ENCODE data around the gene CLCN7. TPM values are rescaled to one million over a fixed set of nuclear protein-coding genes. Genes with fewer than 3 reads are reported as not detected.

The CLCN7 gene
- total RNA-seq, 1 donor from 2014 or later = 116 TPM

GRCh38 chr16:1505073-1505844 is 30.4 kb upstream of the CLCN7 start:
- H3K27me3 ChIP-seq (ENCODE audit: control insufficient read depth, insufficient read depth, low read length) = no peaks in the 10 kb centered on the region
- no peak for TF ChIP-seq CTCF (IDR thresholded peaks at IDR 0.05; ENCODE audit: insufficient read depth, low read length, poor library complexity, severe bottlenecking)
- H3K4me3 ChIP-seq (ENCODE audit: low read depth, low read length) = no peak overlapping the region
- no peak for DNase-seq (ENCODE audit: low read depth)
- H3K36me3 ChIP-seq (ENCODE audit: control insufficient read depth, insufficient read depth, low read length) = peaks cover 1% of the 10 kb centered on the region

- H3K36me3 ChIP-seq (ENCODE audit: control insufficient read depth, insufficient read depth, low read length) = peaks cover 1% of the 10 kb centered on the region
- no peak overlapping the region for H3K4me3 ChIP-seq (ENCODE audit: low read depth, low read length)
These were observed 28.5 kb upstream of the CLCN7 start for GRCh38 chr16:1503110-1503955.

GRCh38 chr16:1502092-1503004 is 27.5 kb upstream of the CLCN7 start:
- Histone ChIP-seq H3K4me3 (ENCODE audit: low read depth, low read length) (no peak overlapping the region), H3K27me3 (ENCODE audit: control insufficient read depth, insufficient read depth, low read length) (no peaks in the 10 kb centered on the region), H3K36me3 (ENCODE audit: control insufficient read depth, insufficient read depth, low read length) (peaks cover 1% of the 10 kb centered on the region)
- no peak for TF ChIP-seq CTCF (IDR thresholded peaks at IDR 0.05; ENCODE audit: insufficient read depth, low read length, poor library complexity, severe bottlenecking)
- DNase-seq (ENCODE audit: low read depth) = no peak

More at GRCh38 chr16:1503110-1503955, 28.5 kb upstream of the CLCN7 start:
- DNase-seq (ENCODE audit: low read depth) = no peak
- no peak for TF ChIP-seq CTCF (IDR thresholded peaks at IDR 0.05; ENCODE audit: insufficient read depth, low read length, poor library complexity, severe bottlenecking)
- H3K27me3 ChIP-seq (ENCODE audit: control insufficient read depth, insufficient read depth, low read length) = no peaks in the 10 kb centered on the region

- H3K36me3 ChIP-seq (ENCODE audit: control insufficient read depth, insufficient read depth, low read length) = peaks cover 1% of the 10 kb centered on the region
- H3K4me3 ChIP-seq (ENCODE audit: low read depth, low read length) = no peak overlapping the region
- no peak for DNase-seq (ENCODE audit: low read depth)
- TF ChIP-seq CTCF (IDR thresholded peaks at IDR 0.05; ENCODE audit: insufficient read depth, low read length, poor library complexity, severe bottlenecking) = no peak
- H3K27me3 ChIP-seq (ENCODE audit: control insufficient read depth, insufficient read depth, low read length) = no peaks in the 10 kb centered on the region
These were observed 26.8 kb upstream of the CLCN7 start for GRCh38 chr16:1501630-1502029.

- no peak for TF ChIP-seq CTCF (IDR thresholded peaks at IDR 0.05; ENCODE audit: insufficient read depth, low read length, poor library complexity, severe bottlenecking)
- DNase-seq (ENCODE audit: low read depth) = no peak
- peaks cover 1% of the 10 kb centered on the region for H3K36me3 ChIP-seq (ENCODE audit: control insufficient read depth, insufficient read depth, low read length)
- no peak overlapping the region for H3K4me3 ChIP-seq (ENCODE audit: low read depth, low read length)
- H3K27me3 ChIP-seq (ENCODE audit: control insufficient read depth, insufficient read depth, low read length) = no peaks in the 10 kb centered on the region
These were observed 25.8 kb upstream of the CLCN7 start for GRCh38 chr16:1500465-1501150.

Measured in kidney epithelial cell (primary cell).